22Rv1 (cell line): ENCODE measurements around the gene MBD6.

Source experiments
- CTCF ChIP-seq: fragments of 450-650 bp; IDR thresholded peaks from 2 replicates; pipeline ENCODE4 v1.5.1; 2017; ENCODE audit warnings: mild to moderate bottlenecking
- ZFX ChIP-seq: fragments of 450-650 bp; IDR thresholded peaks from 2 replicates; pipeline ENCODE4 v1.6.1; 2017; ENCODE audit warnings: antibody characterized with exemption, borderline replicate concordance

GRCh38 chr12:57533108-57533507, 10.5 kb downstream of the MBD6 start:
- no peak for TF ChIP-seq CTCF
- TF ChIP-seq ZFX = no peak
